GM23338 (cell line): Measurements from ENCODE around the gene CHODL. TPM values are rescaled to one million over a fixed set of nuclear protein-coding genes. Genes with fewer than 3 reads are reported as not detected.

Experiments
- ATAC-seq: fragments of 200-7000 bp; cut with Tn5 transposase; 3 replicates; pipeline ENCODE4 v1.9.1; 2020
- DNase-seq: peaks from one replicate; pipeline ENCODE4 v3.0.0-alpha.2; 2015; ENCODE audit warnings: low spot score
- H2AFZ ChIP-seq: fragments of 200-600 bp; sonication (generic); 2 replicates; pipeline ENCODE4 v1.8.0; 2016; ENCODE audit warnings: antibody characterized with exemption, mild to moderate bottlenecking, moderate library complexity
- H3F3A ChIP-seq: fragments of 200-600 bp; sonication (generic); replicated peaks from 2 replicates; pipeline ENCODE4 v1.8.0; 2017; ENCODE audit warnings: antibody characterized with exemption, mixed run types, low read depth
- H3K27ac ChIP-seq: fragments of 200-600 bp; sonication (generic); 2 replicates; pipeline ENCODE4 v1.6.1; 2016; ENCODE audit warnings: low read depth
- H3K27me3 ChIP-seq: fragments of 200-600 bp; sonication (generic); 2 replicates; pipeline ENCODE4 v1.8.0; 2016; ENCODE audit warnings: mild to moderate bottlenecking, mixed run types, moderate library complexity; ENCODE audit not compliant: insufficient read depth
- H3K36me3 ChIP-seq: fragments of 200-600 bp; sonication (generic); 2 replicates; pipeline ENCODE4 v1.8.0; 2016; ENCODE audit warnings: mild to moderate bottlenecking; ENCODE audit not compliant: insufficient read depth
- H3K4me1 ChIP-seq: fragments of 200-600 bp; sonication (generic); 2 replicates; pipeline ENCODE4 v1.8.0; 2016; ENCODE audit warnings: mild to moderate bottlenecking, moderate library complexity; ENCODE audit not compliant: insufficient read depth
- H3K4me2 ChIP-seq: fragments of 200-600 bp; sonication (generic); 2 replicates; pipeline ENCODE4 v1.7.1; 2017; ENCODE audit warnings: mixed run types
- H3K4me3 ChIP-seq: fragments of 200-600 bp; sonication (generic); 2 replicates; pipeline ENCODE4 v1.6.1; 2016; ENCODE audit warnings: mixed run types
- H3K79me2 ChIP-seq: fragments of 200-600 bp; sonication (generic); replicated peaks from 2 replicates; pipeline ENCODE4 v1.8.0; 2017; ENCODE audit warnings: mild to moderate bottlenecking; ENCODE audit not compliant: insufficient read depth
- H3K9me2 ChIP-seq: fragments of 200-600 bp; sonication (generic); 2 replicates; pipeline ENCODE4 v1.8.0; 2017; ENCODE audit not compliant: insufficient read depth
- H4K20me1 ChIP-seq: fragments of 200-600 bp; sonication (generic); replicated peaks from 2 replicates; pipeline ENCODE4 v1.8.0; 2017; ENCODE audit warnings: mild to moderate bottlenecking; ENCODE audit not compliant: insufficient read depth
- H3K27ac Mint-ChIP-seq: 2 replicates; pipeline ENCODE4 v1.8.0; 2020; ENCODE audit warnings: inconsistent platforms, mild to moderate bottlenecking, moderate library complexity, mixed read lengths
- H3K27me3 Mint-ChIP-seq: 3 replicates; pipeline ENCODE4 v1.8.0; 2022; ENCODE audit warnings: low read depth, mild to moderate bottlenecking, moderate library complexity, mixed read lengths, inconsistent platforms; ENCODE audit not compliant: insufficient read depth, poor library complexity
- H3K36me3 Mint-ChIP-seq: 3 replicates; pipeline ENCODE4 v1.8.0; 2021; ENCODE audit warnings: low read depth, mild to moderate bottlenecking, inconsistent platforms, moderate library complexity, mixed read lengths
- H3K4me1 Mint-ChIP-seq: 3 replicates; pipeline ENCODE4 v1.8.0; 2020; ENCODE audit warnings: mild to moderate bottlenecking, inconsistent platforms, mixed read lengths
- H3K4me3 Mint-ChIP-seq: 3 replicates; pipeline ENCODE4 v1.8.0; 2021; ENCODE audit warnings: moderate library complexity, mild to moderate bottlenecking, inconsistent platforms, mixed read lengths
- H3K9me3 Mint-ChIP-seq: 3 replicates; pipeline ENCODE4 v1.8.0; 2020; ENCODE audit warnings: moderate library complexity, mild to moderate bottlenecking, inconsistent platforms, mixed read lengths
- CREB1 ChIP-seq: fragments of 250-450 bp; sonication (Bioruptor Pico); IDR thresholded peaks from 2 replicates; pipeline ENCODE4 v1.5.0; 2020; ENCODE audit warnings: low read depth, mild to moderate bottlenecking, moderate library complexity
- EZH2 ChIP-seq: fragments of 200-600 bp; sonication (generic); IDR thresholded peaks from one replicate; pipeline ENCODE4 v1.8.0; 2017; ENCODE audit warnings: antibody characterized with exemption, mild to moderate bottlenecking, low read depth; ENCODE audit not compliant: unreplicated experiment
- EZH2phosphoT487 ChIP-seq: fragments of 200-600 bp; sonication (generic); IDR thresholded peaks from one replicate; pipeline ENCODE4 v1.8.1; 2018; ENCODE audit warnings: antibody characterized with exemption; ENCODE audit not compliant: unreplicated experiment
- JUNB ChIP-seq: IDR thresholded peaks from one replicate; pipeline ENCODE4 v1.6.1; 2016; ENCODE audit warnings: antibody characterized with exemption; ENCODE audit not compliant: unreplicated experiment
- NANOG ChIP-seq: IDR thresholded peaks from 2 replicates; pipeline ENCODE4 v1.6.1; 2016; ENCODE audit warnings: antibody characterized with exemption, borderline replicate concordance
- STAT1 ChIP-seq: IDR thresholded peaks from one replicate; pipeline ENCODE4 v1.6.1; 2016; ENCODE audit warnings: antibody characterized with exemption; ENCODE audit not compliant: unreplicated experiment
- ZNF114 ChIP-seq: fragments of 250-450 bp; sonication (Bioruptor Pico); IDR thresholded peaks from 2 replicates; pipeline ENCODE4 v1.5.0; 2020; ENCODE audit warnings: mild to moderate bottlenecking, moderate library complexity
- ZNF331 ChIP-seq: fragments of 250-450 bp; sonication (Bioruptor Pico); IDR thresholded peaks from 2 replicates; pipeline ENCODE4 v1.5.0; 2020; ENCODE audit warnings: low read depth, mild to moderate bottlenecking, moderate library complexity
- polyA plus RNA-seq: library from polyadenylated mRNA; unstranded; fragments of >200 nt; fragmentation: Nextera tagmentation; extraction: Ambion mirVana; gene quantifications from 2 replicates; pipeline ENCODE4 v1.2.1, GENCODE V29; 2016
- total RNA-seq: library from RNA; depleted of rRNA; stranded (reverse); fragments of >200 nt; shearing (Covaris generic); gene quantifications from 2 replicates; pipeline ENCODE4 v1.2.3, GENCODE V29; 2014
- TF ChIP-seq, protein P1 (sequence below): IDR thresholded peaks from 2 replicates; pipeline ENCODE4 v1.6.1; 2016; ENCODE audit warnings: antibody characterized with exemption
- TF ChIP-seq, protein P2 (sequence below): IDR thresholded peaks from one replicate; pipeline ENCODE4 v1.6.1; 2018; ENCODE audit warnings: antibody characterized with exemption; ENCODE audit not compliant: unreplicated experiment
- TF ChIP-seq, protein P3 (sequence below), 2 experiments: fragments of 200-600 bp in 1 of 2; sonication (generic) in 1 of 2; conservative IDR thresholded peaks; 2 replicates each; pipeline versions ENCODE4 v1.5.1 to v1.6.1; 2016 to 2017; ENCODE audit warnings: antibody characterized with exemption in 2 of 2, low read depth in 2 of 2, mild to moderate bottlenecking in 2 of 2, moderate library complexity in 1 of 2

The CHODL gene
- total and polyA plus RNA-seq, 2 experiments from 2014 or later = 0.95 to 1.6 TPM

DNA sequence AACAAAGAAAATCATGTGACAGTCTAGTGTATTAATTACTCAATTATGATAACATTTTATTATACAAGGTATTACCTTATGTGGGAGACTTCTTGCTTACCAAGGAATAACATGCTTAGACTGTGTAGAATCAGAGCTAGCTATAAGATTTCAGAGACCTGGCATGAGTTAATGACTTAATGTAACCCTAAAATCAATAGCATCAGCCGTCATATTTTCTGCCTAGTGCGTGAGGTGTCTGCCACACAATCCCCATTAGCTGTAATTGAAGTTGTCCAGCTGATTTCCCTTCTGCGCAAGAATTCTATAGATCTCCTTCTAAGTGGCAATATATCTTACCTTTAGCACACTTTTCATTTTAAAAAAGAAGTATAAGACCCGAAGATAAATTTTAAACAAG is 28.8 kb downstream of the CHODL start:
- H3K36me3 Mint-ChIP-seq = no peaks in the 10 kb centered on the region
- Histone ChIP-seq H4K20me1 (no peaks in the 10 kb centered on the region), H3K36me3 (no peaks in the 10 kb centered on the region), H3F3A (no peaks in the 10 kb centered on the region), H3K4me2 (no peak overlapping the region), H3K79me2 (no peaks in the 10 kb centered on the region), H3K4me3 (no peak overlapping the region), H3K27ac (no peak overlapping the region), H3K4me1 (no peaks in the 10 kb centered on the region), H3K9me2 (0 out of 2 replicates have a peak, but pooled peaks cover 5% of the 10 kb centered on the region), H2AFZ (no peak overlapping the region), H3K27me3 (no peaks in the 10 kb centered on the region)
- H3K27ac Mint-ChIP-seq = no peak overlapping the region
- ATAC-seq = no peak
- TF ChIP-seq NANOG = no peak
- TF ChIP-seq, protein P1, sequence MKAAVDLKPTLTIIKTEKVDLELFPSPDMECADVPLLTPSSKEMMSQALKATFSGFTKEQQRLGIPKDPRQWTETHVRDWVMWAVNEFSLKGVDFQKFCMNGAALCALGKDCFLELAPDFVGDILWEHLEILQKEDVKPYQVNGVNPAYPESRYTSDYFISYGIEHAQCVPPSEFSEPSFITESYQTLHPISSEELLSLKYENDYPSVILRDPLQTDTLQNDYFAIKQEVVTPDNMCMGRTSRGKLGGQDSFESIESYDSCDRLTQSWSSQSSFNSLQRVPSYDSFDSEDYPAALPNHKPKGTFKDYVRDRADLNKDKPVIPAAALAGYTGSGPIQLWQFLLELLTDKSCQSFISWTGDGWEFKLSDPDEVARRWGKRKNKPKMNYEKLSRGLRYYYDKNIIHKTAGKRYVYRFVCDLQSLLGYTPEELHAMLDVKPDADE = no peak
- TF ChIP-seq STAT1 = no peak
- TF ChIP-seq JUNB = no peak
- TF ChIP-seq, protein P2, sequence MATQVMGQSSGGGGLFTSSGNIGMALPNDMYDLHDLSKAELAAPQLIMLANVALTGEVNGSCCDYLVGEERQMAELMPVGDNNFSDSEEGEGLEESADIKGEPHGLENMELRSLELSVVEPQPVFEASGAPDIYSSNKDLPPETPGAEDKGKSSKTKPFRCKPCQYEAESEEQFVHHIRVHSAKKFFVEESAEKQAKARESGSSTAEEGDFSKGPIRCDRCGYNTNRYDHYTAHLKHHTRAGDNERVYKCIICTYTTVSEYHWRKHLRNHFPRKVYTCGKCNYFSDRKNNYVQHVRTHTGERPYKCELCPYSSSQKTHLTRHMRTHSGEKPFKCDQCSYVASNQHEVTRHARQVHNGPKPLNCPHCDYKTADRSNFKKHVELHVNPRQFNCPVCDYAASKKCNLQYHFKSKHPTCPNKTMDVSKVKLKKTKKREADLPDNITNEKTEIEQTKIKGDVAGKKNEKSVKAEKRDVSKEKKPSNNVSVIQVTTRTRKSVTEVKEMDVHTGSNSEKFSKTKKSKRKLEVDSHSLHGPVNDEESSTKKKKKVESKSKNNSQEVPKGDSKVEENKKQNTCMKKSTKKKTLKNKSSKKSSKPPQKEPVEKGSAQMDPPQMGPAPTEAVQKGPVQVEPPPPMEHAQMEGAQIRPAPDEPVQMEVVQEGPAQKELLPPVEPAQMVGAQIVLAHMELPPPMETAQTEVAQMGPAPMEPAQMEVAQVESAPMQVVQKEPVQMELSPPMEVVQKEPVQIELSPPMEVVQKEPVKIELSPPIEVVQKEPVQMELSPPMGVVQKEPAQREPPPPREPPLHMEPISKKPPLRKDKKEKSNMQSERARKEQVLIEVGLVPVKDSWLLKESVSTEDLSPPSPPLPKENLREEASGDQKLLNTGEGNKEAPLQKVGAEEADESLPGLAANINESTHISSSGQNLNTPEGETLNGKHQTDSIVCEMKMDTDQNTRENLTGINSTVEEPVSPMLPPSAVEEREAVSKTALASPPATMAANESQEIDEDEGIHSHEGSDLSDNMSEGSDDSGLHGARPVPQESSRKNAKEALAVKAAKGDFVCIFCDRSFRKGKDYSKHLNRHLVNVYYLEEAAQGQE = no peak
- TF ChIP-seq EZH2 = no peak
- TF ChIP-seq CREB1 = no peak
- no peak for TF ChIP-seq ZNF331 (CRISPR knock-in tag)
- no peak for TF ChIP-seq ZNF114 (CRISPR knock-in tag)
- TF ChIP-seq, protein P3, sequence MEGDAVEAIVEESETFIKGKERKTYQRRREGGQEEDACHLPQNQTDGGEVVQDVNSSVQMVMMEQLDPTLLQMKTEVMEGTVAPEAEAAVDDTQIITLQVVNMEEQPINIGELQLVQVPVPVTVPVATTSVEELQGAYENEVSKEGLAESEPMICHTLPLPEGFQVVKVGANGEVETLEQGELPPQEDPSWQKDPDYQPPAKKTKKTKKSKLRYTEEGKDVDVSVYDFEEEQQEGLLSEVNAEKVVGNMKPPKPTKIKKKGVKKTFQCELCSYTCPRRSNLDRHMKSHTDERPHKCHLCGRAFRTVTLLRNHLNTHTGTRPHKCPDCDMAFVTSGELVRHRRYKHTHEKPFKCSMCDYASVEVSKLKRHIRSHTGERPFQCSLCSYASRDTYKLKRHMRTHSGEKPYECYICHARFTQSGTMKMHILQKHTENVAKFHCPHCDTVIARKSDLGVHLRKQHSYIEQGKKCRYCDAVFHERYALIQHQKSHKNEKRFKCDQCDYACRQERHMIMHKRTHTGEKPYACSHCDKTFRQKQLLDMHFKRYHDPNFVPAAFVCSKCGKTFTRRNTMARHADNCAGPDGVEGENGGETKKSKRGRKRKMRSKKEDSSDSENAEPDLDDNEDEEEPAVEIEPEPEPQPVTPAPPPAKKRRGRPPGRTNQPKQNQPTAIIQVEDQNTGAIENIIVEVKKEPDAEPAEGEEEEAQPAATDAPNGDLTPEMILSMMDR (conservative IDR thresholded peaks at IDR 0.05; ENCODE audit: low read depth in 2 of 2) = no peak
- no peaks in the 10 kb centered on the region for H3K9me3 Mint-ChIP-seq
- no peak for DNase-seq
- H3K4me1 Mint-ChIP-seq = no peaks in the 10 kb centered on the region
- no peaks in the 10 kb centered on the region for H3K27me3 Mint-ChIP-seq
- H3K4me3 Mint-ChIP-seq = no peak overlapping the region

DNA sequence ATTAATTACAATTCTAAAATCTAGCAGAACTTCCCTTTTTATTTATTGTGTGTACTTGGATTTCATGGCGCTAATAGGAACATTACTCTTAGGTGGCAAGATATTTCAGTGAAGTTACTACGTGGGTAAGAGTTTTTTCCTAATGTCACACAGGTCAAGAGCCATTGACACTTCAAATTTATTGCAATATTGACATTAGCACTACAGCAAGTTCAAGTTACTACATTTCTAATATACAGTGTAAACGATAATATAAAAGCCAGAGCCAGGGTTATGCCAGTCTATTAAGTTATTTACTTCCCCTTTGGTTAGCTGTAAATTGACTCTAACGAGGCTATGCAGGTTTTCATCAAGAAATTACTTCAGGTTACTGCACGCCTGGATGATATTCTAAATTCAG is 29.7 kb downstream of the CHODL start:
- no peaks in the 10 kb centered on the region for H3F3A ChIP-seq
- no peak overlapping the region for H3K27ac Mint-ChIP-seq
- H3K9me2 ChIP-seq = 0 out of 2 replicates have a peak, but pooled peaks cover 5% of the 10 kb centered on the region
- H2AFZ ChIP-seq = no peak overlapping the region
- H3K4me1 Mint-ChIP-seq = no peaks in the 10 kb centered on the region
- H3K27ac ChIP-seq = no peak overlapping the region
- no peaks in the 10 kb centered on the region for H3K36me3 Mint-ChIP-seq
- no peak overlapping the region for H3K4me3 Mint-ChIP-seq
- DNase-seq = no peak
- H3K4me1 ChIP-seq = no peaks in the 10 kb centered on the region
- no peaks in the 10 kb centered on the region for H3K27me3 Mint-ChIP-seq
- H3K36me3 ChIP-seq = no peaks in the 10 kb centered on the region
- no peaks in the 10 kb centered on the region for H3K27me3 ChIP-seq
- H3K4me3 ChIP-seq = no peak overlapping the region
- no peak for ATAC-seq
- H3K79me2 ChIP-seq = no peaks in the 10 kb centered on the region
- H3K9me3 Mint-ChIP-seq = no peaks in the 10 kb centered on the region
- H3K4me2 ChIP-seq = no peak overlapping the region
- no peaks in the 10 kb centered on the region for H4K20me1 ChIP-seq
- TF ChIP-seq EZH2phosphoT487 (no peak), CREB1 (no peak), STAT1 (no peak), JUNB (no peak), EZH2 (no peak), ZNF114 (CRISPR knock-in tag) (no peak), NANOG (no peak)
- TF ChIP-seq, protein P2 = no peak
